ENCODE results near the gene PAXX. TPM values are rescaled to one million over a fixed set of nuclear protein-coding genes. Genes with fewer than 3 reads are reported as not detected.

Gene PAXX
- total RNA-seq, 1 experiment from 2014 or later = 24.5 TPM

DNA sequence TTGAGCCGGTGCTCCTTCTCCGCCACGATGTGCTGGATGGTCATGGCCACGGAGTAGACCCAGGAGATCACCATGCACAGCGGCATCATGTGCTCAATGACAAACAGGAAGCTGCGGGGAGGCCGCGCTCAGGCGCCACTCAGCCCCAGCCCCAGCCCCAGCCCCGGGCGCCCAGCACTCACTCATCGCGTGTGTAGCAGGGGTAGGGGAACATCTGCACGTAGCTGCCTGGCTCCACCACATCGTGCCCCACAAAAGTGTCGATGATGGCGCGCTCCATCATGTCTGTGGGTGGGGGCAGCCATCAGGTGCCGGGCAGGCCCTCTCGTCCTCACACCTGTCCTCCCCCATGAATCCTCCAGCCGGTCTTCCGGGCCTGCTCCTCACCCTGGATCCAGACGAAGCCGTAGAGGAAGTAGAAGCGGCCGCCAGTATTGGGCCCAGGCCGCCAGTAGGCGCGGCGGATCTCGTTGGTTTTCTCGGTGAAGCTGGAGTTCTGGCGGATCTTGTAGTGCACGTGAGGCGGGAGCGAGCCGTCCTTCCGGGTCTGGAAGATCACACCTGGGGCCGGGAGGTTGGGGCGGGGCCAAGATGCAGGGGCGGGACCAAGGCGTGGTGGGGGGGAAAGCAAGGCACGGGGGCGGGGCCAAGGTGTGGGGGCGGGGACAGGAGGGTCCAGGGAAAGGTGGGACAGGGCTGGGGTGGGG is 25.7 kb downstream of the PAXX start:
- no peak for DNase-seq (ENCODE audit: low read depth)

- no peak for DNase-seq (ENCODE audit: low read depth)
Measured at GRCh38 chr9:137018761-137019559, 26.7 kb downstream of the PAXX start.

- DNase-seq (ENCODE audit: low read depth) = no peak
Measured at GRCh38 chr9:137019891-137020683, 27.9 kb downstream of the PAXX start.

DNA sequence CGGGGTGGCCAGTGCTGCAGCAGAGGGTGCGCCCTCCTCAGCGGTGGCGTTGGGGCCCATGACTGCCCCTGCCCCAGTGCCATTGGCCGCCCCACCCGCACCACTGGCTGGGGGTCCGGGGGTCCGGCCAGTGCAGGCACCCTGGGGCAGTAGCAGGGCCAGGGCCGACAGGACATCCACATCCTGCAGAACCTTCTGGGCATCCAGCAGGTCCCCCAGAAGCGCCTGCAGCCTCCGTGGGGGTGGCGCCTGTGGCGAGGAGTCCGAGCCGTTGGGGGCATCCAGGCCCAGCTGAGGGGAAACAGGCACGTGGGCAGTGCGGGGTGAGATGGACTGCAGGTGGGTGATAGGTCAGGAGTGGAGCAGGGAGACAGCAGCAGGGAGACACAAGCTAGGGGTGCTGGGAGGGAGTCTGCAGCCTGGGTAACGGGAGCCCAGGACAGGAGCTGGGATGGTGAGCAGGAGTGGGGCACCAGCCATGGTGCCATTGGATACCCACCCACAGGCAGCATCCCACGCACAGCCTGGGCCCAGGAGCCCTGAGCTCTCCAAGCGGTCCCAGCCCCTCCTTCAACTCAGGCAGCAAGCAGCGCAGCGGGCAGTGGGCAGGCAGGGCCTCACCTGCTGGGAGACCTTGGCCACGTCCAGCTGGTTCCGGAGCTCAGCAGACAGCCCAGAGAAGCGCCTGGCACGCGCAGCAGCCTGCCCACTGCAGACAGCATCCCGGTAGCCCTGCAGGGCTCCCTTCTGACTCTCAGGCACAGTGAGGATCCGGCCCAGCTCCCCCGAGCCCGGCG is 28.7 kb downstream of the PAXX start:
- DNase-seq (ENCODE audit: low read depth) = no peak

GRCh38 chr9:137021568-137021978 is 29.4 kb downstream of the PAXX start:
- no peak for DNase-seq (ENCODE audit: low read depth)

- peak; percentile 38 for DNase-seq (ENCODE audit: low read depth)
Measured at GRCh38 chr9:137021979-137022661, 29.9 kb downstream of the PAXX start.

GRCh38 chr9:137022662-137023008 is 30.4 kb downstream of the PAXX start:
- no peak for DNase-seq (ENCODE audit: low read depth)

- no peak for DNase-seq (ENCODE audit: low read depth)
Measured at GRCh38 chr9:137023157-137023556, 30.9 kb downstream of the PAXX start.

DNA sequence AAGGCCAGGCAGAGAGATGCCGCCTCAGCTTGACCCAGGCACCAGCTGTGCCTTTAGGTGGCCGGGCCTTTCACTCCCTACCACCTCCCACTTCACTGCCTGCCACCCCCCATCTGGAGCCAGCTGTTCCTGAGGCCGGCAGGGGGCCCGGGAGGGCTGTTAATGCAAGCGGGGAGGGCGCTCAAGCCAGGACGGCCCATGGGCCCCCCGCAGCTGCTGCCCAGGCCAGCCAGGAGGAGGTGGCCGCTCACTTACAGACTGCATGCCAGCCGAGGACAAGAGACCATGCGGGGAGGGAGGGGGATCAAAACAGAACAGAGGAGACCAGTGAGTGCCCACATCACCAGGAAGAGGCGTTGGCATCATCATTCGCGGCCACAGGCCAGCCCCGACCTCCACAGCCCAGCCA is 31.4 kb downstream of the PAXX start:
- no peak for DNase-seq (ENCODE audit: low read depth)

- no peak for DNase-seq (ENCODE audit: low read depth)
Measured at GRCh38 chr9:137025517-137025966, 33.3 kb downstream of the PAXX start.

GRCh38 chr9:137026384-137026783 is 34.2 kb downstream of the PAXX start:
- no peak for DNase-seq (ENCODE audit: low read depth)

DNA sequence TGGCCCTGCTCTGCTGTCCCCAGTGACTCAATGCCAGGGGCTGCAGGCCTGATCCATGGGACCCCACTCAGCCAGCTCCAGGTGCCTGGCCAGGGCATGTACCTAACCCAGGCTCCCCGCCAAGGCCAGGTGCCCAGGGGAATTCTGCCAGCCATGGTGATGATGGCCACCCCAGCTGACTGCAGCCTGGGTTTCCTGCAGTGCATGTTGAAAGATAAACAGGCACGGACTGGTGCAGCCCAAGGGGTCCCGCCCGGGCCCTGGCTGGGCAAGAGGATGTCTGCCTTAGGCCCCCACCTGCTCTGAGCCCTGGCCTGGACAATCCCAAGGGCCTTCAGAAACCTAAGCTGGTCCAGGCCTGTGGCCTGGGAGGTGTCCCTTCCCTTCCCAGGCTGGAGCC is 34.6 kb downstream of the PAXX start:
- DNase-seq (ENCODE audit: low read depth) = no peak

DNA sequence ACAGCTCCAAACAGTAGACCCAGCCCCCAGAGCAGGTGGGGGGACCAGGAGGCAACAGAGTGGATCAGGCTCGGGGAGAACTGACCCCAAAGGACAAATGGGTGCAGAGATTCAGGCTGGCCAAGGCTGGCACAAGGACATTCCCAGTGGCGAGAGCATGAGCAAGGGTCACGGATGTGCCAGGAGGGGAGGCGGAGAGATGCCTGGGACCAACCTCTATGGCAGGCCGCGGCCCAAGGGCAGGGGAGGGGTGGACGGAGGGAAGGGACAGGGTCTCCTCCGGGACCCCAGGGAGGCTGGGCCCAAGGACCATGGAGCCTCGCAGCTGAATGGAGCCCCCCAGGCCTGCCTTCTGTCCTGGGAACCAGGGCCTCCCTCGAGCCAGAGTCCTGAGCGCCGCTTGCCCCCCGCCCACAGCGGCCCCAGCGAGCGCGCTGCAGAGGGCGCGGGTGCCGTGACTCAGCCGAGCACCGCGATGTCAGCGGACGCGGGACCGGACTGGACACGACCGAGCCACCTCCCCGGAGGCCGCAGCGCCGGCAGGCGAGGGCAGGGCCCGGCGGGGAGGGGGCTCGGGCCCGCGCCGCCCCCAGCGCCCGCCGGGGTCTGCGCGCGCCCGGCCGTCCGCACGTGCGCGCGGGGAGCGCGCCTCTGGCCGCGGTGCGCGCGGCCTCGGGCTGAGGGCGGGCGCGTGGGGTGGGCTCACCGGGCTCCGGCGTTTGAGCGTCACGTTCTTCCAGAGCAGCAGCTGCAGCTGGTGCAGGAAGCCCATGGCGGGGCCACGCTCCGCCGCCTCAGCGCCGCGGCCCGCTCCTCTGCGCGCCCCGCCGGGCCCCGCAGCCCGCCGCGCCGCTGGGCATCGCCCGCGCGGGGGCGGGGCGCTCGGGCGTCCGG is 35.4 kb downstream of the PAXX start, which contains the start of gene ABCA2:
Gene ABCA2, minus strand, starts transcription at position 869 of the 894 bp plus-strand sequence. Its CDS starts 97 bp downstream, at position 772.
- peak; percentile 18 for DNase-seq (ENCODE audit: low read depth)

GRCh38 chr9:137028263-137029057 is 36.2 kb downstream of the PAXX start:
- DNase-seq (ENCODE audit: low read depth) = peak; percentile 46

DNA sequence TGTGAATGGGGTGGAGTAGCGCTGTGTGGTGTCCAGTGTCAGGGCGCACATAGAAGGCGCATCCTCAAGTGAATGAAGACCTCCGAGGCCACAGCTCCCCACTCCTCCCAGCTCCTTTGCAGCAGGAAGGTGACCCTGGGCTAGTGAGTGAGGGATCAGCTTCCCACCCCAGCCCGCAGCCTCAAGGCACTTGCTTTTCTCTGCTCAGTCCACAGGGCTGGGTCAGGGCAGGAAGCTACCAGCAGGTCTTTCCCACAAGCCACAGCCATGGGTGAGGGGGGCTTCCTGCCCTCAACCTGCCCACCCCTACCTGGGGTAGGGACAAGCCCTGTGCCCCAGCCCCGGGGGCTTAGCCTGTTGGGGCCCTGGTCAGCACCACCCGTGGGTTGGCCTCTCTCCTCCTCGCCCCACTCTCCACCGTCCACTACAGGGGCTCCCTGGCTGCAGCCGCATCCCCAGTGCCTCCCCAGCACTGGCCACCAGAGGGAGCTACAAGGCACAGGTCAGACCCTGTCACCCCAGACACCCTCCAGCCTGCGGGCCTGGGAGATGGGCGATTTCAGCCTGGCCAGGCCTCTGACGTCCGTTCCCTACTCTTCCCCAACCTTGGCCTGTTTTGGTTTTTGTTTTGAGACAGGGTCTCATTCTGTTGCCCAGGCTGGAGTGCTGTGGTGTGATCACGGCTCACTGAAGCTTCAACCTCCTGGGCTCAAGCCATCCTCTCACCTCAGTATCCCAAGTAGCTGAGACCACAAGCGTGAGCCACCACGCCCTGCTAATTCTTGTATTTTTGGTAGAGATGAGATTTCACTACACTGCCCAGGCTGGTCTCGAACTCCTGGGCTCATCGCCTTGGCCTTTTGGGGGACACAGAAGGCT is 37.1 kb downstream of the PAXX start:
- peak; percentile 51 for DNase-seq (ENCODE audit: low read depth)

GRCh38 chr9:137030006-137030405 is 37.8 kb downstream of the PAXX start:
- DNase-seq (ENCODE audit: low read depth) = no peak

GRCh38 chr9:137030538-137031527 is 38.6 kb downstream of the PAXX start:
- DNase-seq (ENCODE audit: low read depth) = no peak

All from RPMI7951 (cell line).